Measurements from ENCODE around the gene PCNT.
"Not testable (repeated sequence)": the region's sequence is repeated elsewhere in the genome, so short reads cannot be mapped to it uniquely, and the experiment has no call there.

DNA sequence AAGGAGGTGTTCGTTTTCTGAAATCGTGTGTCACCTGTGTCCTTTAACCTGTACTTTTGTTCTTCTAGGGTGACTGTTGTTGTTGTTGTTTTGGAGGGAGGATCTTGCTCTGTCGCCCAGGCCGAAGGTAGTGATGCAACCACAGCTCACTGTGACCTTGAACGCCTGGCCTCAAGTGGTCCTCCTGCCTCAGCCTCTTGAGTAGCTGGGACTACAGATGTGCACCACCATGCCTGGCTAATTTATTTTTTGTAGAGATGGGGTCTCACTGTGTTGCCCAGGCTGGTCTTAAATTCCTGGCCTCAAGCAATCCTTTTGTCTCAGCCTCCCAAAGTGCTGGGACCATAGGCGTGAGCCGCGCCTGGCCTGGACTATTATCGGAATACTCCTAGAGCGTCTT is 49.0 kb downstream of the PCNT start:
- TF ChIP-seq TBP (IDR thresholded peaks at IDR 0.05; ENCODE audit: low read depth, low read length); SP1 (IDR thresholded peaks at IDR 0.05; ENCODE audit: low read depth, low read length); EZH2 (IDR thresholded peaks at IDR 0.05; ENCODE audit: low read depth, low read length, severe bottlenecking); CTCF (IDR thresholded peaks at IDR 0.05; ENCODE audit: control extremely low read depth in 1 of 3, insufficient read depth in 1 of 3, low read depth in 1 of 3, low read length in 3 of 3); SIX5 (IDR thresholded peaks at IDR 0.05; ENCODE audit: low read depth, low read length); ZNF274 (IDR thresholded peaks at IDR 0.05; ENCODE audit: borderline replicate concordance, extremely low read depth, low read length); POLR2A (IDR thresholded peaks at IDR 0.05; ENCODE audit: control extremely low read depth in 1 of 2, low read depth in 2 of 2, low read length in 2 of 2); GTF2F1 (IDR thresholded peaks at IDR 0.05; ENCODE audit: borderline replicate concordance, low read depth, low read length); CEBPB (IDR thresholded peaks at IDR 0.05; ENCODE audit: low read depth, low read length); PHF8 (conservative IDR thresholded peaks at IDR 0.05; ENCODE audit: low read depth, low read length); HDAC6 (IDR thresholded peaks at IDR 0.05; ENCODE audit: low read depth, low read length): not testable (repeated sequence)
- TF ChIP-seq, protein P1, sequence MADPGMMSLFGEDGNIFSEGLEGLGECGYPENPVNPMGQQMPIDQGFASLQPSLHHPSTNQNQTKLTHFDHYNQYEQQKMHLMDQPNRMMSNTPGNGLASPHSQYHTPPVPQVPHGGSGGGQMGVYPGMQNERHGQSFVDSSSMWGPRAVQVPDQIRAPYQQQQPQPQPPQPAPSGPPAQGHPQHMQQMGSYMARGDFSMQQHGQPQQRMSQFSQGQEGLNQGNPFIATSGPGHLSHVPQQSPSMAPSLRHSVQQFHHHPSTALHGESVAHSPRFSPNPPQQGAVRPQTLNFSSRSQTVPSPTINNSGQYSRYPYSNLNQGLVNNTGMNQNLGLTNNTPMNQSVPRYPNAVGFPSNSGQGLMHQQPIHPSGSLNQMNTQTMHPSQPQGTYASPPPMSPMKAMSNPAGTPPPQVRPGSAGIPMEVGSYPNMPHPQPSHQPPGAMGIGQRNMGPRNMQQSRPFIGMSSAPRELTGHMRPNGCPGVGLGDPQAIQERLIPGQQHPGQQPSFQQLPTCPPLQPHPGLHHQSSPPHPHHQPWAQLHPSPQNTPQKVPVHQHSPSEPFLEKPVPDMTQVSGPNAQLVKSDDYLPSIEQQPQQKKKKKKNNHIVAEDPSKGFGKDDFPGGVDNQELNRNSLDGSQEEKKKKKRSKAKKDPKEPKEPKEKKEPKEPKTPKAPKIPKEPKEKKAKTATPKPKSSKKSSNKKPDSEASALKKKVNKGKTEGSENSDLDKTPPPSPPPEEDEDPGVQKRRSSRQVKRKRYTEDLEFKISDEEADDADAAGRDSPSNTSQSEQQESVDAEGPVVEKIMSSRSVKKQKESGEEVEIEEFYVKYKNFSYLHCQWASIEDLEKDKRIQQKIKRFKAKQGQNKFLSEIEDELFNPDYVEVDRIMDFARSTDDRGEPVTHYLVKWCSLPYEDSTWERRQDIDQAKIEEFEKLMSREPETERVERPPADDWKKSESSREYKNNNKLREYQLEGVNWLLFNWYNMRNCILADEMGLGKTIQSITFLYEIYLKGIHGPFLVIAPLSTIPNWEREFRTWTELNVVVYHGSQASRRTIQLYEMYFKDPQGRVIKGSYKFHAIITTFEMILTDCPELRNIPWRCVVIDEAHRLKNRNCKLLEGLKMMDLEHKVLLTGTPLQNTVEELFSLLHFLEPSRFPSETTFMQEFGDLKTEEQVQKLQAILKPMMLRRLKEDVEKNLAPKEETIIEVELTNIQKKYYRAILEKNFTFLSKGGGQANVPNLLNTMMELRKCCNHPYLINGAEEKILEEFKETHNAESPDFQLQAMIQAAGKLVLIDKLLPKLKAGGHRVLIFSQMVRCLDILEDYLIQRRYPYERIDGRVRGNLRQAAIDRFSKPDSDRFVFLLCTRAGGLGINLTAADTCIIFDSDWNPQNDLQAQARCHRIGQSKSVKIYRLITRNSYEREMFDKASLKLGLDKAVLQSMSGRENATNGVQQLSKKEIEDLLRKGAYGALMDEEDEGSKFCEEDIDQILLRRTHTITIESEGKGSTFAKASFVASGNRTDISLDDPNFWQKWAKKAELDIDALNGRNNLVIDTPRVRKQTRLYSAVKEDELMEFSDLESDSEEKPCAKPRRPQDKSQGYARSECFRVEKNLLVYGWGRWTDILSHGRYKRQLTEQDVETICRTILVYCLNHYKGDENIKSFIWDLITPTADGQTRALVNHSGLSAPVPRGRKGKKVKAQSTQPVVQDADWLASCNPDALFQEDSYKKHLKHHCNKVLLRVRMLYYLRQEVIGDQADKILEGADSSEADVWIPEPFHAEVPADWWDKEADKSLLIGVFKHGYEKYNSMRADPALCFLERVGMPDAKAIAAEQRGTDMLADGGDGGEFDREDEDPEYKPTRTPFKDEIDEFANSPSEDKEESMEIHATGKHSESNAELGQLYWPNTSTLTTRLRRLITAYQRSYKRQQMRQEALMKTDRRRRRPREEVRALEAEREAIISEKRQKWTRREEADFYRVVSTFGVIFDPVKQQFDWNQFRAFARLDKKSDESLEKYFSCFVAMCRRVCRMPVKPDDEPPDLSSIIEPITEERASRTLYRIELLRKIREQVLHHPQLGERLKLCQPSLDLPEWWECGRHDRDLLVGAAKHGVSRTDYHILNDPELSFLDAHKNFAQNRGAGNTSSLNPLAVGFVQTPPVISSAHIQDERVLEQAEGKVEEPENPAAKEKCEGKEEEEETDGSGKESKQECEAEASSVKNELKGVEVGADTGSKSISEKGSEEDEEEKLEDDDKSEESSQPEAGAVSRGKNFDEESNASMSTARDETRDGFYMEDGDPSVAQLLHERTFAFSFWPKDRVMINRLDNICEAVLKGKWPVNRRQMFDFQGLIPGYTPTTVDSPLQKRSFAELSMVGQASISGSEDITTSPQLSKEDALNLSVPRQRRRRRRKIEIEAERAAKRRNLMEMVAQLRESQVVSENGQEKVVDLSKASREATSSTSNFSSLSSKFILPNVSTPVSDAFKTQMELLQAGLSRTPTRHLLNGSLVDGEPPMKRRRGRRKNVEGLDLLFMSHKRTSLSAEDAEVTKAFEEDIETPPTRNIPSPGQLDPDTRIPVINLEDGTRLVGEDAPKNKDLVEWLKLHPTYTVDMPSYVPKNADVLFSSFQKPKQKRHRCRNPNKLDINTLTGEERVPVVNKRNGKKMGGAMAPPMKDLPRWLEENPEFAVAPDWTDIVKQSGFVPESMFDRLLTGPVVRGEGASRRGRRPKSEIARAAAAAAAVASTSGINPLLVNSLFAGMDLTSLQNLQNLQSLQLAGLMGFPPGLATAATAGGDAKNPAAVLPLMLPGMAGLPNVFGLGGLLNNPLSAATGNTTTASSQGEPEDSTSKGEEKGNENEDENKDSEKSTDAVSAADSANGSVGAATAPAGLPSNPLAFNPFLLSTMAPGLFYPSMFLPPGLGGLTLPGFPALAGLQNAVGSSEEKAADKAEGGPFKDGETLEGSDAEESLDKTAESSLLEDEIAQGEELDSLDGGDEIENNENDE (IDR thresholded peaks at IDR 0.05; ENCODE audit: insufficient replicate concordance, low read length): not testable (repeated sequence)
- TF ChIP-seq, protein P2, sequence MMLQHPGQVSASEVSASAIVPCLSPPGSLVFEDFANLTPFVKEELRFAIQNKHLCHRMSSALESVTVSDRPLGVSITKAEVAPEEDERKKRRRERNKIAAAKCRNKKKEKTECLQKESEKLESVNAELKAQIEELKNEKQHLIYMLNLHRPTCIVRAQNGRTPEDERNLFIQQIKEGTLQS (IDR thresholded peaks at IDR 0.05; ENCODE audit: insufficient read depth, low read depth, low read length): not testable (repeated sequence)
